Measurements from ENCODE around the gene CRYBB3. TPM values are rescaled to one million over a fixed set of nuclear protein-coding genes. Genes with fewer than 3 reads are reported as not detected.

Gene CRYBB3
- total RNA-seq, 1 donor from 2014 or later = not detected

- H3K36me3 Mint-ChIP-seq (ENCODE audit: unreplicated experiment) = no peaks in the 10 kb centered on the region
- peaks cover 2% of the 10 kb centered on the region for H3K27me3 Mint-ChIP-seq (ENCODE audit: unreplicated experiment)
- H3K27ac Mint-ChIP-seq (ENCODE audit: unreplicated experiment) = no peak overlapping the region
- no peak overlapping the region for H3K4me3 Mint-ChIP-seq (ENCODE audit: unreplicated experiment)
- TF ChIP-seq CTCF (IDR thresholded peaks at IDR 0.05; ENCODE audit: partially characterized antibody, unreplicated experiment) = no peak
- no peak for DNase-seq
- peaks cover 4% of the 10 kb centered on the region for H3K9me3 Mint-ChIP-seq (ENCODE audit: unreplicated experiment)
- H3K4me1 Mint-ChIP-seq (ENCODE audit: low read depth, unreplicated experiment) = peaks cover 10% of the 10 kb centered on the region
These were observed 39.3 kb upstream of the CRYBB3 start for GRCh38 chr22:25160120-25160996.

- DNase-seq = no peak
- no peak for TF ChIP-seq CTCF (IDR thresholded peaks at IDR 0.05; ENCODE audit: partially characterized antibody, unreplicated experiment)
- H3K36me3 Mint-ChIP-seq (ENCODE audit: unreplicated experiment) = no peaks in the 10 kb centered on the region
- H3K27me3 Mint-ChIP-seq (ENCODE audit: unreplicated experiment) = peaks cover 2% of the 10 kb centered on the region
- H3K27ac Mint-ChIP-seq (ENCODE audit: unreplicated experiment) = no peak overlapping the region
- peaks cover 3% of the 10 kb centered on the region for H3K9me3 Mint-ChIP-seq (ENCODE audit: unreplicated experiment)
- peak overlapping the region; percentile 32 for H3K4me3 Mint-ChIP-seq (ENCODE audit: unreplicated experiment)
- peaks cover 14% of the 10 kb centered on the region for H3K4me1 Mint-ChIP-seq (ENCODE audit: low read depth, unreplicated experiment)
These were observed 38.4 kb upstream of the CRYBB3 start for GRCh38 chr22:25161017-25161915.

GRCh38 chr22:25161916-25162530 is 37.6 kb upstream of the CRYBB3 start:
- Mint-ChIP-seq H3K4me3 (ENCODE audit: unreplicated experiment) (no peak overlapping the region), H3K9me3 (ENCODE audit: unreplicated experiment) (peaks cover 2% of the 10 kb centered on the region), H3K4me1 (ENCODE audit: low read depth, unreplicated experiment) (peaks cover 19% of the 10 kb centered on the region), H3K27ac (ENCODE audit: unreplicated experiment) (no peak overlapping the region), H3K36me3 (ENCODE audit: unreplicated experiment) (no peaks in the 10 kb centered on the region), H3K27me3 (ENCODE audit: unreplicated experiment) (peaks cover 2% of the 10 kb centered on the region)
- TF ChIP-seq CTCF (IDR thresholded peaks at IDR 0.05; ENCODE audit: partially characterized antibody, unreplicated experiment) = no peak
- DNase-seq = no peak

- H3K36me3 Mint-ChIP-seq (ENCODE audit: unreplicated experiment) = no peaks in the 10 kb centered on the region
- H3K9me3 Mint-ChIP-seq (ENCODE audit: unreplicated experiment) = peaks cover 2% of the 10 kb centered on the region
- peaks cover 25% of the 10 kb centered on the region for H3K4me1 Mint-ChIP-seq (ENCODE audit: low read depth, unreplicated experiment)
- no peak for TF ChIP-seq CTCF (IDR thresholded peaks at IDR 0.05; ENCODE audit: partially characterized antibody, unreplicated experiment)
- H3K4me3 Mint-ChIP-seq (ENCODE audit: unreplicated experiment) = no peak overlapping the region
- peaks cover 2% of the 10 kb centered on the region for H3K27me3 Mint-ChIP-seq (ENCODE audit: unreplicated experiment)
- no peak overlapping the region for H3K27ac Mint-ChIP-seq (ENCODE audit: unreplicated experiment)
- DNase-seq = no peak
These were observed 37.1 kb upstream of the CRYBB3 start for GRCh38 chr22:25162561-25162960.
